GM12891 (cell line): ENCODE results near the gene APBB2.

Source experiments
- DNase-seq: peaks from one replicate; pipeline ENCODE4 v3.0.0; 2011; ENCODE audit warnings: low spot score; ENCODE audit not compliant: insufficient read length
- FAIRE-seq: peaks from 2 replicates; lab custom pipeline; 2011; peaks lifted over from hg19 to GRCh38; lab: Jason Lieb, UNC
- PAX5 ChIP-seq: IDR thresholded peaks from 2 replicates; pipeline ENCODE4 v1.6.1; 2011; ENCODE audit warnings: low read length, moderate library complexity, mild to moderate bottlenecking; ENCODE audit not compliant: insufficient read depth, severe bottlenecking
- POLR2A ChIP-seq: IDR thresholded peaks from 2 replicates; pipeline ENCODE4 v1.6.1; 2011; ENCODE audit warnings: low read depth, low read length, control low read depth
- POLR2AphosphoS5 ChIP-seq: IDR thresholded peaks from 2 replicates; pipeline ENCODE4 v1.6.1; 2011; ENCODE audit warnings: low read depth, low read length, control low read depth
- POU2F2 ChIP-seq: IDR thresholded peaks from 2 replicates; pipeline ENCODE4 v1.6.1; 2011; ENCODE audit warnings: low read depth, mild to moderate bottlenecking, control low read depth, low read length, moderate library complexity
- SPI1 ChIP-seq: IDR thresholded peaks from 2 replicates; pipeline ENCODE4 v1.6.1; 2011; ENCODE audit warnings: low read depth, low read length, control low read depth
- TAF1 ChIP-seq: IDR thresholded peaks from 2 replicates; pipeline ENCODE4 v1.6.1; 2011; ENCODE audit warnings: low read depth, low read length, control low read depth

APBB2 gene

DNA sequence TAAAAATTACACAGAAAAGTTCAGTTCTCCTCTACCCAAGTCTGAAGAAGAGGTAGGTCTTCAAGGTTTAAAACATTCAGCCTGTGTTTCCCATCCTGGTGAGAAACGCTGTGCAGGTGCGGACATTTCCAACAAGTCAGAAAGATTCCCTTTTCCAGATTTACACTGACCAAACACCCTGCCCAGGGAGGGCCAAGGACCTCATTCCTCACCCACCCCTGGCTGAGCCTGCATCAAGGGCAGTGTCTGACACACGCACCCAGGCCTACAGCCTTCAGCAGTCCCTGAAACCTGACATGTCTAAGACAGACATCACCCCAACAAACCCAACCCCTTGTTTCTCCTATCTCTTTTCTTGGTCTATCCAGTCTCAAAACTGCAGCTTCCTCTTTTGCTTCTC lies 105.9 kb downstream of the APBB2 start:
- no peak for TF ChIP-seq POU2F2
- TF ChIP-seq SPI1, result no peak
- no peak for TF ChIP-seq POLR2A
- no peak for TF ChIP-seq POLR2AphosphoS5
- TF ChIP-seq PAX5, result no peak
- TF ChIP-seq TAF1, result no peak
- FAIRE-seq (no peak), DNase-seq (no peak)

DNA sequence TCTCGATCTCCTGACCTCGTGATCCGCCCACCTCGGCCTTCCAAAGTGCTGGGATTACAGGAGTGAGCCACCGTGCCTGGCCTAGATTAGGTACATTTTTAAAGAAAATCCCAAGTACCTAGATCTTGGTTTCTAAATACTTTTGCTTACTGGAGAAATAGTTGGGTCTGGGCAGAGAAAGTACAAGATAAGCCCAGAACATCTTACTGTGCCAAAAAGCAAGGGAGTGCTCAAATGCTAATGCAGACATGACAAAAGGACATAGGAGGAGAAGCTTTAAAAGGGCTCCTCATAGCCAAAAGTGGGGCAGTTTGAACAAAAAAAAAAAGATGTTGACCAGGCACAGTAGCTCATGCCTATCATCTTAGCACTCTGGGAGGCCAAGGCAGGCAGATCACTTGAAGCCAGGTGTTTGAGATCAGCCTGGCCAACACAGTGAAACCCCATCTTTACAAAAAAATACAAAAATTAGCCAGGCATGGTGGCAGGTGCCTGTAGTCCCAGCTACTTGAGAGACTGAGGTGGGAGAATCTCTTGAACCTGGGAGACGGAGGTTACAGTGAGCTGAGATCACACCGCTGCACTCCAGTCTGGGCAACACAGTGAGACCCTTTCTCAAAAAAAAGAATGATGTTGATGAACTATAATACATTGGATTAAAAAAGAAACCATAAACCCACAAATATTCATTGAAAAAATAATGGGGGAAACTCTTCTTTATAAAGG lies 107.5 kb downstream of the APBB2 start:
- FAIRE-seq, result no peak

DNA sequence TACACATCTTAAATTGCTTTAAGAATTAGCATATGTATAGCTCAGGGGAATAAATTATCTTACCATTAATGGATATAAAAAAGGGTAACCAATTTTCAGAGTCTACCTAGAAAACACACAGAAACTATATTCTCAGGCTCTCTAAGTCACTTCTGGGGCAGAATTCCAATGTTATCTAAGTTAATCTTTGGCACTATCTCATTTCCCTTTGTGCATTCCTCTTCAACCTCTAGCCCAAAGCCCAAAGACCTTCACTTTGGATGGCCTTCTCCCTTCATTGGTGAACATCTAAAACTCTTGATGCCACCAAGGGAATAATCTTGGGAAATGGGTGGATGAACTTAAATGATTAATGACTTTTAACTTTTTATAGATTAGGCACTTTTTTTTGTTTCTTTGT lies 108.3 kb downstream of the APBB2 start:
- FAIRE-seq (no peak), DNase-seq (no peak)
- no peak for TF ChIP-seq POLR2AphosphoS5
- no peak for TF ChIP-seq POU2F2
- TF ChIP-seq POLR2A, result no peak
- no peak for TF ChIP-seq PAX5
- TF ChIP-seq TAF1, result no peak
- no peak for TF ChIP-seq SPI1

More for the DNA sequence above, 107.5 kb downstream of the APBB2 start:
- no peak for DNase-seq
- no peak for TF ChIP-seq POLR2AphosphoS5
- TF ChIP-seq POU2F2, result no peak
- no peak for TF ChIP-seq PAX5
- no peak for TF ChIP-seq SPI1
- TF ChIP-seq POLR2A, result no peak
- TF ChIP-seq TAF1, result no peak

DNA sequence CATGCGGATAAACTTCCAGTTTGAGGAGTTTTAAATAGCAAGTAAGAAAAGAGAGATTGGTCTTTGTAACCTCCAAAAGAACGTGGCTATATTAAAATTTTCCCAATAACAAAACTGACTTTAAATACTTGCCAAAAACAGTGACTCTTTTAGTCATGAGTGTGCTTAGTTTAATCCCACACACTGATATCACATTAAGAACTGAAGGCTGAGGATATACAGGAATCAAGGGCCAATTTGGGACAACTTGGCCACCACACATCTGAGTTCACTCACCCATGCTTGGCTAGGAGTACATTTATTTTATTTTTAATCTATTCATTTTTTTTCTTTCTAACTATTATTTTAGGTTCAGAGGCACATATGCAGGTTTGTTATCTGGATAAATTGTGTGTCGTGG lies 110.2 kb downstream of the APBB2 start:
- FAIRE-seq (no peak), DNase-seq (no peak)
- no peak for TF ChIP-seq POLR2AphosphoS5
- TF ChIP-seq SPI1, result no peak
- no peak for TF ChIP-seq TAF1
- TF ChIP-seq PAX5, result no peak

DNA sequence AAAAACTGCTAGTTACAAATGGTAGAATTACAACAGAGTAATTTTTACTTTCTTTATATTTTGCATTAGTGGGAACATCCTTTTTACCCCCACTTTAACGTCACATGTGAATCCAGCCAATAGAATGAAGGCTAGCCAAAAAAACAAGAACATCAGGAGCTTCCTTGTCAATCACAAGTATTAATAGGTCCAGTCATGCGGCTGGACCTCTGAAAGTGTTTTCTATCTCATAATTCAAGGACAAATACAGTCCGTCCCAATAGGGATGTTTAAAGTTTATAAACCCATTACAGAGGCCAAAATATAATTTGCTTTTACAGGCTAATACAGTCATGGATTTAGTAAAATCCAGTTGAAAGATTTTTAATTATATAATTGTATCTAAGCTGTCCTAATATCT lies 110.7 kb downstream of the APBB2 start:
- no peak for DNase-seq
- FAIRE-seq, result no peak
- TF ChIP-seq SPI1 (no peak), TAF1 (no peak), POLR2A (no peak), PAX5 (no peak), POU2F2 (no peak), POLR2AphosphoS5 (no peak)

DNA sequence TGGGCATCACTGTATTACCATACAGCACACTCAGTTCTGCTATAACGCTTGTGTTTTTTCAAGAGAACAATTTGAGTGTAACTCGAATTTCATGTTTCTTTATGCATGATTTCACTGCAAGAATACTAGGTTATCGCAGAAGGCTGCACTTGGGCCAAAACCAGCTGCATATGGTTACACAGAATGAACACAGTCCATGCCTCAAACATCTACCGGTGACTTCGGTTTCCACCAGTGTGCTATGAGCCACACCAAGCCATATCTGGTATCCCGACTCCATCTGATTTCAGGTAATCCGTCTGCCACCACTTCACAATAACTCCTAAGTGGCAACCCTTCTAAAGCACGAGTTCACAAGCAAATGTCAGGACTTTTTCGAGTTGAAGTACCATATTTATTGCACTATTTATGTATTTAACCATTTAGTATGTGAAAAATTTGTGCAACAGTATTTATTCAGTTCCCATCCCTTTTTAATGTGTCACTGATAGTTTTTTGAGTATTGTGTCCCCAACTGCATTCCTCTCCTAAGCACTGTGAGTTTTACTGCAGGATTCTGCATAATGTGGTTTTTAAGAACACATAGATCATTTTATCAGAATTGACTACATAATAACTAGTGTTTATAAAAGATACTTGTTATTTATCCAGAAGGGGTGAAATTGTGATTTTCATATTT lies 111.8 kb downstream of the APBB2 start:
- no peak for TF ChIP-seq POU2F2
- DNase-seq (no peak), FAIRE-seq (peak; percentile 33)

DNA sequence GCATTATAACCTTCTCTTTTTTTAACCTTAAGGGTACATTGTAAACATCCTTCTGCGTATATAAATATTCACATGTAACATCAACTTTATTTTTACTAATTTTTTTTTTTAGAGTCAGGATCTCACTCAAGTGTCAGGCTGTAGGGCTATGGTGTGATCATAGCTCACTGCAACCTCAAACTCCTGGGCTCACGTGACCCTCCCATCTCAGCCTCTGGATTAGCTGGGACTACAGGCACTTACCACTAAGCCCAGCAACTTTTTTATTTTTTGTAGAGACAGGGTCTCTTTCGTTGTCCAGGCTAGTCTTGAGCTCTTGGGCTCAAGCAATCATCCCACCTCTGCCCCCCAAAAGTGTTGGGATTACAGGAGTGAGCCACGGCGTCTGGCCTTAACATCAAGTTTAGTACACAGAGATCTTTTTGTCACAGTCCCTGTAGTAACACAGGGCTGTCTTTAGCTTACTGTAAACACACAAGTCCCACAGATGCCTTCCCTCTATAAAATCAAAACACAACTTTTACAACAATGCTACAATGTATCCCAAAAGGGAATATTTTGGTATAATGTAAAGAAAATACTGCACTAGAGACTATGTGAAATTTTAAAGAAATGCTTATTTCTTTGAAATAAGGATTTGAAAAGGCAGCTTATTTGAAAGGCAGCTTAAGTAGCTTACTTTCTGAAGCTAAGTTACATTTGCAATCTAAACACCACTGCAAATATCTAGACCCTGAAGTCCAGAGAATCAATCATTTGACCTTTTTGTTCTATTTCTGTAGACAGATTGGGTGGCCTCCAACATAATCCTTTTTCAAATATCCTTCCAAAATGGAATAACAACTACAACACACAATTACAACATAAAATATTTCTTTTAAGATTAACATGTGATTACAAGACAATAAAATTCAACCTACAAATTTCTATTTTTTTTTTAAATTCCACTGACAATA lies 116.0 kb downstream of the APBB2 start:
- no peak for TF ChIP-seq POU2F2
- TF ChIP-seq POLR2A, result no peak
- TF ChIP-seq SPI1, result no peak
- TF ChIP-seq PAX5, result no peak
- TF ChIP-seq POLR2AphosphoS5, result no peak
- no peak for TF ChIP-seq TAF1
- DNase-seq (no peak), FAIRE-seq (no peak)

DNA sequence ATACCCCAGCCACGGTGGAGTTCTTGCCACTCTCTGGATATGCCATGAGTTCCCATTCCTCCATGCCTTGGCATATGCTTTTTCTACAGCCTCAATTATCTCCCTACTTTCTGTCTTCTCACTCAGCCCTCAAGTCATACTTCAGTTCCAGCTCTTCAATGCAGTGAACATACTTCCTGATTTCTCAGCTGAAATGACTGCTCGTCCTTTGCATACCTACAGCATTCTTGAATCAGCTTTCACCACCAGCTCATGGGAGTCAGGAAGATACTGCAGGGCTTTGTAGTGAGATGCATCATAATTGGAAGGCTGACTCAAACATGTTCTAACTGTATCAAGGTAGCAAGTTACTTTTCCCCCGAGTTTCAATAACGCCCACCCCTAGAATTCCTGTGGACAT lies 118.4 kb downstream of the APBB2 start:
- no peak for FAIRE-seq
- no peak for TF ChIP-seq SPI1
- no peak for TF ChIP-seq POU2F2
- TF ChIP-seq PAX5, result no peak
- TF ChIP-seq POLR2A, result no peak
- TF ChIP-seq POLR2AphosphoS5, result no peak
- TF ChIP-seq TAF1, result no peak
- no peak for DNase-seq

DNA sequence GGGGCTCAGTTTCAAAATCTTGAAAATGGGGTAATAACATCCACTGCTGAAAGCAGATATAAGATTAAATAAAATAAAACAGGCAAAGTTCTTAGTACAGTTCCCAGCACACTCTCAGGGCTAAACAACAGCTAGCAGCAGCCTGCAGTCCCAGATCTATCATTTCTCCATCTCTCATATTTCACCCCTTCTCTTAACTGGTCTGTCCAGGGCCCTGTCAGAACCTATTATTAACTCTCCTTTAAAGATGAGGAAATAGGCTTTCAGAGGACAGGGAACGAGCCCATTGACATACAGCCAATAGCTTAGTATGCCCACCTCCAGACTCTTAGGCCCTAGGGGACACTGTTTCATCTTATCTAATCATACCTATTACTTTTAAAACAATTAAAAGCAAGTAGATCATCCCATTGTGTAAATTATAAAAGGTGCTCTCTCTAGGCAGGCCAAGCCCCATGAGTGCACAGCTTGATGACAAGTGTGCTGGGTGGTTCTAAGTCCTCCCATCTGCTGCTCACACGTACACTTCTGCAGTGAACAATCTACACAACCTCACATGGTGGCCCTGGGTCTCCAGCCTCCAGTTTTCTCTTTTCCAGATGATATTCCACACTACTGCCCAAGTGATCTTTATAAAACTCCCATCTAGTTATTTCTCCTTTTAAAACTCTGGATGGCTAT lies 119.0 kb downstream of the APBB2 start:
- no peak for FAIRE-seq
- TF ChIP-seq SPI1 (no peak), POLR2AphosphoS5 (no peak), PAX5 (no peak), TAF1 (no peak), POU2F2 (no peak), POLR2A (no peak)
- no peak for DNase-seq
